HepG2 (cell line): ENCODE data around the gene EGFL8. TPM values are rescaled to one million over a fixed set of nuclear protein-coding genes. Genes with fewer than 3 reads are reported as not detected.
A peak's percentile ranks its signal among the peaks of the same experiment; 100 is the strongest.

Source experiments
- AFF4 ChIP-seq: sonication (generic); formaldehyde crosslinking; IDR thresholded peaks from 2 replicates; pipeline ENCODE4 v1.4.0; 2020; ENCODE audit warnings: missing genetic modification reagents
- ERF ChIP-seq: IDR thresholded peaks from 2 replicates; pipeline ENCODE4 v1.6.1; 2018; ENCODE audit warnings: missing biosample characterization, missing genetic modification reagents
- KDM3A ChIP-seq: IDR thresholded peaks from 2 replicates; pipeline ENCODE4 v1.6.1; 2018; ENCODE audit warnings: low read depth, missing compliant biosample characterization
- PHF21A ChIP-seq: sonication (generic); formaldehyde crosslinking; IDR thresholded peaks from 2 replicates; pipeline ENCODE4 v1.5.0; 2020; ENCODE audit warnings: mild to moderate bottlenecking, missing genetic modification reagents
- SALL1 ChIP-seq: sonication (generic); formaldehyde crosslinking; IDR thresholded peaks from 2 replicates; pipeline ENCODE4 v1.8.0; 2022; ENCODE audit warnings: mild to moderate bottlenecking, missing genetic modification reagents
- TFAP4 ChIP-seq: sonication (generic); IDR thresholded peaks from 2 replicates; pipeline ENCODE4 v1.6.1; 2016; ENCODE audit warnings: low read depth, borderline replicate concordance
- ZNF513 ChIP-seq: sonication (generic); formaldehyde crosslinking; conservative IDR thresholded peaks from 2 replicates; pipeline ENCODE4 v1.5.0; 2020; ENCODE audit warnings: missing genetic modification reagents
- polyA plus RNA-seq, 8 experiments: library from polyadenylated mRNA; depleted of rRNA in 3 of 8; stranded (reverse) in 7 of 8; unstranded in 1 of 8; fragments of >200 nt; fragmentation: Illumina TruSeq in 4 of 8; extraction: Trizol in 4 of 8; gene quantifications; 2 replicates each; pipeline versions ENCODE4 v1.2.1 to v1.2.3, GENCODE V29; 2011 to 2016; ENCODE audit warnings: low read depth in 4 of 8, missing spikeins in 1 of 8, mixed read lengths in 1 of 8; ENCODE audit not compliant: insufficient read depth in 1 of 8
- total RNA-seq, 5 experiments: library from RNA; depleted of rRNA; stranded (reverse); fragments of >200 nt; fragmentation: Illumina TruSeq; extraction: Trizol; gene quantifications; 2 replicates each; pipeline ENCODE4 v1.2.3, GENCODE V29; 2016; ENCODE audit warnings: low read depth in 1 of 5
- TF ChIP-seq, protein P1 (sequence below): sonication (generic); formaldehyde crosslinking; IDR thresholded peaks from 2 replicates; pipeline ENCODE4 v1.9.0; 2021; ENCODE audit warnings: missing genetic modification reagents, borderline replicate concordance
- TF ChIP-seq, protein P2 (sequence below), 2 experiments: sonication (generic) in 1 of 2; formaldehyde crosslinking in 1 of 2; IDR thresholded peaks; 2 replicates each; pipeline versions ENCODE4 v1.4.0 to v1.6.1; 2016 to 2020; ENCODE audit warnings: borderline replicate concordance in 1 of 2, low read depth in 1 of 2, mild to moderate bottlenecking in 1 of 2, missing genetic modification reagents in 1 of 2

The EGFL8 gene
- total and polyA plus RNA-seq, 2 of the 13 experiments (the other 11 are each of a cell fraction or from before 2014, with no cell fraction given), result 10.0 to 11.5 TPM

GRCh38 chr6:32175711-32176475 lies 11.5 kb downstream of the EGFL8 start, which contains the start of gene AGPAT1 (continued):
- TF ChIP-seq, protein P1, sequence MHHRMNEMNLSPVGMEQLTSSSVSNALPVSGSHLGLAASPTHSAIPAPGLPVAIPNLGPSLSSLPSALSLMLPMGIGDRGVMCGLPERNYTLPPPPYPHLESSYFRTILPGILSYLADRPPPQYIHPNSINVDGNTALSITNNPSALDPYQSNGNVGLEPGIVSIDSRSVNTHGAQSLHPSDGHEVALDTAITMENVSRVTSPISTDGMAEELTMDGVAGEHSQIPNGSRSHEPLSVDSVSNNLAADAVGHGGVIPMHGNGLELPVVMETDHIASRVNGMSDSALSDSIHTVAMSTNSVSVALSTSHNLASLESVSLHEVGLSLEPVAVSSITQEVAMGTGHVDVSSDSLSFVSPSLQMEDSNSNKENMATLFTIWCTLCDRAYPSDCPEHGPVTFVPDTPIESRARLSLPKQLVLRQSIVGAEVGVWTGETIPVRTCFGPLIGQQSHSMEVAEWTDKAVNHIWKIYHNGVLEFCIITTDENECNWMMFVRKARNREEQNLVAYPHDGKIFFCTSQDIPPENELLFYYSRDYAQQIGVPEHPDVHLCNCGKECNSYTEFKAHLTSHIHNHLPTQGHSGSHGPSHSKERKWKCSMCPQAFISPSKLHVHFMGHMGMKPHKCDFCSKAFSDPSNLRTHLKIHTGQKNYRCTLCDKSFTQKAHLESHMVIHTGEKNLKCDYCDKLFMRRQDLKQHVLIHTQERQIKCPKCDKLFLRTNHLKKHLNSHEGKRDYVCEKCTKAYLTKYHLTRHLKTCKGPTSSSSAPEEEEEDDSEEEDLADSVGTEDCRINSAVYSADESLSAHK (CRISPR knock-in tag), result no peak
- TF ChIP-seq, protein P2, sequence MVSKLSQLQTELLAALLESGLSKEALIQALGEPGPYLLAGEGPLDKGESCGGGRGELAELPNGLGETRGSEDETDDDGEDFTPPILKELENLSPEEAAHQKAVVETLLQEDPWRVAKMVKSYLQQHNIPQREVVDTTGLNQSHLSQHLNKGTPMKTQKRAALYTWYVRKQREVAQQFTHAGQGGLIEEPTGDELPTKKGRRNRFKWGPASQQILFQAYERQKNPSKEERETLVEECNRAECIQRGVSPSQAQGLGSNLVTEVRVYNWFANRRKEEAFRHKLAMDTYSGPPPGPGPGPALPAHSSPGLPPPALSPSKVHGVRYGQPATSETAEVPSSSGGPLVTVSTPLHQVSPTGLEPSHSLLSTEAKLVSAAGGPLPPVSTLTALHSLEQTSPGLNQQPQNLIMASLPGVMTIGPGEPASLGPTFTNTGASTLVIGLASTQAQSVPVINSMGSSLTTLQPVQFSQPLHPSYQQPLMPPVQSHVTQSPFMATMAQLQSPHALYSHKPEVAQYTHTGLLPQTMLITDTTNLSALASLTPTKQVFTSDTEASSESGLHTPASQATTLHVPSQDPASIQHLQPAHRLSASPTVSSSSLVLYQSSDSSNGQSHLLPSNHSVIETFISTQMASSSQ (IDR thresholded peaks at IDR 0.05; ENCODE audit: low read depth), result no peak
- TF ChIP-seq, protein P2 (CRISPR knock-in tag; IDR thresholded peaks at IDR 0.05; ENCODE audit: borderline replicate concordance), result no peak
- no peak for TF ChIP-seq AFF4 (CRISPR knock-in tag)
- peak; percentile 59; the same call in 1 of the 2 replicates for TF ChIP-seq KDM3A (CRISPR knock-in tag)
- peak; percentile 46; the same call in 1 of the 2 replicates for TF ChIP-seq ERF
- no peak for TF ChIP-seq ZNF513
- no peak for TF ChIP-seq PHF21A (CRISPR knock-in tag)
- peak; percentile 88 for TF ChIP-seq TFAP4
- TF ChIP-seq SALL1, result peak; percentile 69; the same call in 1 of the 2 replicates
